HG02943 (cell line): ENCODE measurements around the gene NINL.
"Not testable (repeated sequence)": the region's sequence is repeated elsewhere in the genome, so short reads cannot be mapped to it uniquely, and the experiment has no call there.

Experiments used
- ATAC-seq: cut with Tn5 transposase; IDR thresholded peaks from one replicate; pipeline ENCODE4 v1.9.1; 2021; ENCODE audit warnings: mild to moderate bottlenecking, low read depth, moderate library complexity; ENCODE audit not compliant: unreplicated experiment

Gene NINL

DNA sequence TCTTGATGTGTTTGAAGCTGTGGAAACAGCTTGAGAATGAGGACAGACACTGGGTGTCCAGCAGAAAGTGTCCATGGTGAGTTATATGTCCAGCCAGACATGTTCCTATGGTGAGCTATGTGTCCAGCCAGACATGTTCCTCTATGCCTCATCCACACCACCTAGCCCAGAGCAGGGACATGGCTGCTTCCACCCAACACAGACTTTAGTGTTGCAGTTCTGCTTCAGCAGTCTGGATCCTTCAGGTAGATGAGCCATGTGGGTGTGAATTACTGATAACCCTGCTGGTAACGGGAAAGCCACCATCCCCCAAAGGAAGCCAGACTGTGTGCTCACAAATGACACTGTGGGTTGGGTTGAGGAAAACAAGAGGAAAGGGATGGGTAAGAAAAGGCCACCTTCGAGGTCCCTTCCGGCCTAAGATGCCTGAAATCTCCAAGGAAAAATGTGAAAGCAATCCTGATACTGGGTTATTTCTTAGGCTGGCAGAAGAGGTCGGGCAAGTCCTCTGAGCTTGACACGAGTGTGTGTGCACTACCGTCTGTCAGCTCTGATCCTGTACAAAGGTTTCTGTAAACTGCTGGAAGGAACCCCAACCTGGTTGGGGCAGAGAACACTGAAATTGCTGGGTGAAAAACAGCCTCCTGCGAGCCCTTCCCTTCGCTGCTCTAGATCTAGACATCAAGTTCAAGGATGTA, 77.8 kb downstream of the NINL start:
- no peak for ATAC-seq

DNA sequence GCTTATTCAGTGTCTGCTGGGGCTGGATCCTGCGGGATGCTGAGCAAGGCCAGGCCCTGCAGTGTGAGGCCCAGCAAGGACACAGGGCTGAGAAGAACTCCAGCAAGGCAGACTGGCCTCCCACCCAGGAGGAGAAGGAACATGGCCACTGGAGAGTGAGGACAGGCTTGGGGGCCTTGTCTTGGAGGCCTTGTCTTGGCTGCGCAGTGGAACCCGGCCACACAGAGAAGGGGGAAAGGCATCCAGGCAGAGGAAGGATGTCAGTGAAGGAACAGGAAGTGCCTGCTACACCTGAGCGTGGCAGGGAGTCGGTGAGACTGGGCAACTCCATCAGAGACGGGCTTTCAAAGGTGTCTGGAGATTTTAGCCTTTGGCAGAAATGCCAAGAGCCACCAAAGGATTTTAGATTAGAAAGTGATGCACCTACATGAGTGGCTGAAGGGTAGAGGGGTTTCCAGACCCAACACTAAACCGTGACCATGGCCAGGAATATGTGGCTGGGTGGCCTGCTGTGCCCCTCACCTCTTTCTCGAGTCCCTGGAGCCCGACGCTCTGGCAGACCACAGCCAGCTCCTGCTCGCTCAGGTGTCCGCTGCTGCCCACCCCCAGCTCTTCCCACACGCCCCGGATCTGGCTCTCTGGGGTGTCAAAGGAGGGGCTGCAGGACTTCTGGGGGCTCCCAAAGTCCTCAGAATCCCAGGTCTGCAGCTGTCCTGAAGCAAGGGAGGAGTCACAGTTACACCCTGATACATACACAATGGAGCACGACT, 80.8 kb downstream of the NINL start:
- ATAC-seq, result no peak

DNA sequence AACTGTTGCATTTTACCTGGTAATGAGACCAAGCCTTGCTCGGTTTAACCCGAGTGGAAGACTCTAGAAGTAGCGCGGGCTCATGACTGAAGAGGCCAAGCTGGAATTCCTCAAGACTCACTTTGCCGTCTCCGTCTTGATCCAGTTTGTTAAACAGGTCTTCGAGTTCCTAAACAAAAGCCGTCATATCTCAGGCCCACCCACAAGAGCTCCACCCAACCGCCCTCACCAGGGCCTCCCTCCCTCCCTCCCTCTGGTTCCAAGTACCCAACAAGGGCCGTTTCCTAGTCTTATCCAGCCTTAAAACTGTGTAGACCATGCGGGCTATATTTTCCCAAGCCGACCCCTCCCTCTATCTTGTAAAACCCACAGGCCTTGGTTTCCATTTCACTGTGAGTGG, 81.4 kb downstream of the NINL start:
- no peak for ATAC-seq

DNA sequence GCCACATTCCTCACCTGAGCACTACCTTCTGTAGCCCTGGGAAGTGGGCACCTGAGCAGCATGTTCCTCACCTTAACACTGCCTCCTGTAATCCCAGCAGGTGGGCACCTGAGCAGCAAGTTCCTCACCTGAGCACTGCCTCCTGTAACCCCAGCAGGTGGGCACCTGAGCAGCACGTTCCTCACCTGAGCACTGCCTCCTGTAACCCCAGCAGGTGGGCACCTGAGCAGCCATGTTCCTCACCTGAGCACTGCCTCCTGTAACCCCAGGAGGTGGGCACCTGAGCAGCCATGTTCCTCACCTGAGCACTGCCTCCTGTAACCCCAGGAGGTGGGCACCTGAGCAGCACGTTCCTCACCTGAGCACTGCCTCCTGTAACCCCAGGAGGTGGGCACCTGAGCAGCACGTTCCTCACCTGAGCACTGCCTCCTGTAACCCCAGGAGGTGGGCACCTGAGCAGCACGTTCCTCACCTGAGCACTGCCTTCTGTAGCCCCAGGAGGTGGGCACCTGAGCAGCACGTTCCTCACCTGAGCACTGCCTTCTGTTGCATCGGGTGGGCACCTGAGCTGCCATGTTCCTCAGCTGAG, 82.2 kb downstream of the NINL start:
- ATAC-seq, result not testable (repeated sequence)

DNA sequence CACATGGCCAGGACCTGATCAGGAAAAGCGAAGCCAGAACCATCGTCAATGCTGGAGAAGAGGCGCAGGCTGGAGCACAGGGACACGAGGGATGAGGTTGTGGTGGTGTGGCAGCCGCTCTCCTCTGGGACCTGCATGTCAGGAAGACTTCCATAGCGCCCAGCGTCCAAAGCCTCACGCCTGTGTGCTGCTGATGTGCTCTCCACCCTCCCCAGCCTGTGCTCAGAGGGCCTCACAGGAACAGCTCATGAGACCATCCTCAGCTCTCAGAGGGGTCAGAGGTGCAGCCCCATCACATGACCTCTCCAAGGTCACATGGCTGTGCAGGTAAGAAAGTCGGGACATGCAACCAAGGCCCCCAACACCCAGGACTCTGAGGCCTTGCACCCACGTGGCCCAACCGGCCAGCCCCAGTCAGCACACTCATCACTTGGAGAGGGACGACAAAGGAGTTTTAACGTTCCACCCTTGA, 84.4 kb downstream of the NINL start:
- no peak for ATAC-seq

DNA sequence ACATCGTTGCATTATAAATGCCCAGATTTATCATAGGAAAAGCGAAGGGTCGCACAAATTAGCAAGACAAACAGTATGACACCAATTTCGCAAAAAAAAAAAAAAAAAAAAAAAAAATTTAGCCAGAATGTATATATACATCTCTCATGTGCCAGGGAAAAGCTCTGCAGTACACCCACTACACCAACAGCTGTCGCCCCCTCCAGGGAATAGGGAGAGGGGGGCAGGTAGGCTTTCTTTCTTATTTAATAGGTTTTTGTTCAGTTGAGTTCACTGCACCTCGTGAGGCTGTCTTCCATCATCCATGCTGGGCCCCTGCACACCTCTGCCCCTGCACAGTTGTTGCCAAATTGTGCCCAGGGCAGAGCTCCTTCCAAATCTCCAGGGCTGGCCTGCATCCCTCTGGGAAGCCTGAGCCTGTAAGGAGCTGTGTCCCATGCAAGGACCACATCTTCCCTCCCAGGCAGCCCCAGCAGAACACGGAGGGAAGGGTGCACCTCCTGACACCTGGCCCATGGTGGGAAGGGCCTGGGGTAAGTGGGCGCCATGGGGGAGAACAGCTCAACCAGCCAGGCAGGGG, 85.4 kb downstream of the NINL start:
- ATAC-seq, result no peak

DNA sequence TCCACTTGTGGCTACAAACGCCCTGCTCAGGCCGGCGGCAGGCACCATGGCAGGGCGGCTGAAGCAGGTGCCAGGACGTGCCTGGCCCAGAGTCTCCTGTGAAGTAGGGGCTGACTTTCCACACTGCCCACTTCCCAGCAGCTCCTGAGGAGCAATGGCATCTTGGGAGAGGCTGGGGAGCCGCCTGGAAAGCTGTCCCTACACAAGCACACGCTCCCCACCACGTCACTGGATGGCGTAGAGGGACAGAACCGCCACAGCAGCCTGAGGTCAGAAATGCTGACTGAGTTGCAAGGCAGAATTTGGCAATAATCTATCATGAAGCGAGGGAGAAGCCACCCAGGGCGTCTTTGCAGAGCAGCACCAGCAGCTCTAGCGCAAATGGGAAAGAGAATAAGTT, 86.3 kb downstream of the NINL start:
- no peak for ATAC-seq

DNA sequence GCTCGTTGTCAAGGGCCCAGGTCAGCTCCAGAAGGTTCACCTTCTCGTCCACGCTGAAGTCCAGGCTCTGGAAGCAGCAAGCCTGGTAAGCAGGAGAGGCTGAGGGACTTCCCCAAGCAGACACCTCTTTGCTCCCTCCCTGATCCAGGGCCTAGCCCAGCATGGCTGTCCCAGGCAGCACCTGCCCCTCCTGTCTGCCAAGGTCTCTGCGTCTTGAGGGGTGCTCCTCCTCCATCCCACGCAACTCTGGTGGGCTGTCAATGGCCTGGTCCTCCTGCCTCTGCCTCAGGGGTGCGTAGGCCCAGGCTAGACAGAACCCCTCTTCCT, 87.1 kb downstream of the NINL start:
- no peak for ATAC-seq

DNA sequence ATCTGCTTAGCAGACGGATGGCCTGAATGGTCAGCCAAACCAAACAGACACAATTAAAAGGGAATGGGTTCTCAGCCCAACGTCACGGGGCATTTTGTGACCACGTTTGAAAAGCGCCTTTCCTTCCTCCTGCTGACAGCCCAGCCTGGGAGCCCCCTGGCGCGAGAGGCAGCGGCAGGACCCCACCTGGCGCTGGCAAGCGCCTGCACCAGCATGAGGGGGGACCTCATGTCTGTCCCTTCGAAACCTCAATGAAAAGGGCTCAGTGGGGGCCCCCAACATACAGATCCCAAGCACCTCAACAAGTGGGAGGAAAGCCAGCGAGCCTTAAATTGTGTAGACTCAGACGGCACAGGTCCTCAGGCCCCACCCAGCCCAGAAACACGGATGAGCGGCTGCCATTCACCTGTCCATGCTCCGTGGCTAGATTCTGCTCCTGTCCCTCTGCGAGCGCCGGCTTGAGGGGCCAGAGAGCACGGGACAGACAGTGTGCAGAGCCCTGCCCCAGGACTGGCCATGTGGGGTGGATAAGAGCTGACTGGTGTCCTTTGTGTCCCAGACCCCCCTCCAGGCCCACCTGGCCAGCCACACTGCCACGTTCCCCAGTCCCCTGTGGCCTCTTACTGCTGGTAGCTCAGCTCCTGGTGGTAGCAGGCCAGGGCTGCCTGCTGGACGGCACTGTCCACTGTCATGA, 87.6 kb downstream of the NINL start:
- no peak for ATAC-seq

DNA sequence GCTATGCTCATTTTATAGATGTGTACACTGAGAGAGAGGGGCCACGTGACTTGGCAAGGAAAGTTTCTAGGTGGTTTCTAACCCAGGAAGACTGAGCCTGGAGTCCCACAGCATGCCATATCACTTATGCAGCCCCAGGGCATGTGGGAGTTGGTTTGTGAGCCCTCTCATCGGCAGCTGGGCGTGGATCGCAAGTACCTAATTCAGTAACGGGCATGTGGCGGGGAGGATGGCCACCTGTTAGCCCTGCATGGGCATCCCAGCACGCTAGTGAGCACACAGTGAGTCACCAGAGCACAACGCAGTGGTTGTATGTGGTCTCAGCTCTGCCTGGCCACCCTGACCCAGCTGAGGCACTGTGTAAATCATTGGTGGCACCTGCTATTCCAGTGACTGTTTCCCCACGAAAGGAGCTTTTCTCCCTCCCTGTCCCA, 88.3 kb downstream of the NINL start:
- no peak for ATAC-seq

DNA sequence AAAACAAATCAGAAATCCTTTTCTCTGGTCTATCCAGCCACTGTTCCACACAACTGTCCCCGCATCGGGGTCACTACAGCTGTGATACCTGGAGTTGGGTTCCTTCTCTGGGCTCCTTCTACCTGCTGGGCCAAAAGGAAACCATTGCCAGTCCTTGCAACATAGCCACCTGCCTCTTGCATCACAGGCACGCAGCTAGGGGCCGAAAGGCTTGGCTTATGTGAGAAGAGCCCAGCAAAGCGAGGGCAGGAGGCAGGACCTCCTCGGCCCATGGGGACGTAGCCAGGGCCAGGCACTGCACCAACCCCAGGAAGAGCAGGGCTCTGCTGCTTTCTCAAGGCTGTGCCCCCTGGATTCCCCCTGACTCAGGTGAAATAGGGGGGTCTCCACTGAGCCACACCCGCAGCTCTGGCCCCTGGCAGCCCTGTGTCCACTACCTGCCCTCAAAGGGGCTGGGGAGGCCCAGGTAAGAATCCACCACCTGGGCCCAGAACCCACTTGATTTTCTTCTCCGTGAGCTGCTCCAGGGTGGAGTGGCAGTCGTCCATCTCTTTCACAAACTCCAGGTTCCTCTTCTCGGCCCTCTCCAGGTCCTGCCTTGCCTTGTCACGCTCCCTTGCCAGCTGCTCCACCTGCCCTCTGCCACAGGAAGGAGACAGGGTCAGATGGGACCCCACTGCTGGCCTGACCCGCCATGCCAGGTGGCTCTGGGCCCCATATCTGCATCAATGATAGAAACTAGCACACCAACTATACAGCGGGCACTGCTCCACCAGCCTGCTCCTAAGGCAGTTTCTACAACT, 89.0 kb downstream of the NINL start:
- no peak for ATAC-seq

DNA sequence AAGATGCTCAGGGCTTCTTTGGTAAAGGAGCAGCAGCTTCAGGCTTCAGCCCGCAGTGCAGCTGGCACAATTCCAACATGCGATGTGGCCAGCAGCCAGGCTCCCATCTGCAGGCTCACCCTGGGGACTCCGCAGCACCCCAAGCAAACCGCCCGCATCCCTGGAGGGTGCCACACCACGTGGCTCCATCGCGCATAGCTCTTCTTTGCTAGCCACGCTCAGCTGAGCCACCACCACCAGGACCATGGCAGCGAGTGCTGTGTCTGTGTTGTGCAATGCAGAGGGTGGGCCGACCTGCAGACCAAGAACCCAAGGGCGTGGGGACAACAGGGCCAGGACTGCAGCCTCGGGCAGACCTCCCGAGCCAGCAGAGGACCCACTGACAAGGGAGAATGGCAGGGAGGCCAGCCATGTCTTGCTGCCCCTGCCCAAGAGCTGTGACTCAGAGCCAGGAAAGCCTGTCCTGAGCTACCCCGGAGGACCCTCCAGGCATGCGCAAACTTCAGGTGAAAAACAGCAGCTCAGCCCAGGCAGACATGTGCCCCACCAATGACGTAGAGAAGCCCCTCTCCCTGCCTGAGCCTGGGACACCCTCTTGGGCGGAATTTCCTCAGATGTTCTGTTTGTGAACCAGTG, 90.0 kb downstream of the NINL start:
- ATAC-seq, result no peak

DNA sequence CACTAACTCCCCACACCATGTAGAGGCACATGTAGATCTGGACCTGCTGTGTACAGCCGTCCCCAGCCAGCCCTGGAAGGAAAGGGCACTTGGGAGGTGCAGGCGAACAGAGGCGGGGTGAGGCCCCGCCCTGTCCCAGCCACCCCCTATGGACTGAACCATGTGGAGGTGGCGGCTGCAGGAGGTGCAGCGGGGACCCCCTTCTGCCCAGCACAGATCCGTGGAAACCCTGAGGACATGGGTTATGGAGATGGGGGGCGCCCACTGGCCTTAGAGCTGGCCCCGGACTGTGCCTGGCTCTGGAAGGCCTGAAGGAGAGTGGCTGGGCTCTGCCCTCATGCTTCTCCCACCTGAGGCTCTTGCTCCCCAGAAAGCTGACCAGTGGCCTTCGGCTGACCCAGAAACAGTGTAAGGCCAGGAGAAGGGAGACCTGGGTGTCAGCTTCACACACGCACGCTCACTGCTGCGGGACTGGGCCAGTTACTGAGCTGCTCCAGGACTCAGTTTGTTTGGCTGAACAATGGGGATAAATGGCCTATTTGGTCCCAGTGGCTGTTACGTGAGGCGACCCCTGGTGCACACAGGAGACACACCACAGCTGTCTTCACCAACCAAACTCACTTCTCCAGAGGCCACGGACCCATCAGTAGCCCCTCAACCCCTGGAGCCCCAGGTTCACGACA, 90.7 kb downstream of the NINL start:
- no peak for ATAC-seq

DNA sequence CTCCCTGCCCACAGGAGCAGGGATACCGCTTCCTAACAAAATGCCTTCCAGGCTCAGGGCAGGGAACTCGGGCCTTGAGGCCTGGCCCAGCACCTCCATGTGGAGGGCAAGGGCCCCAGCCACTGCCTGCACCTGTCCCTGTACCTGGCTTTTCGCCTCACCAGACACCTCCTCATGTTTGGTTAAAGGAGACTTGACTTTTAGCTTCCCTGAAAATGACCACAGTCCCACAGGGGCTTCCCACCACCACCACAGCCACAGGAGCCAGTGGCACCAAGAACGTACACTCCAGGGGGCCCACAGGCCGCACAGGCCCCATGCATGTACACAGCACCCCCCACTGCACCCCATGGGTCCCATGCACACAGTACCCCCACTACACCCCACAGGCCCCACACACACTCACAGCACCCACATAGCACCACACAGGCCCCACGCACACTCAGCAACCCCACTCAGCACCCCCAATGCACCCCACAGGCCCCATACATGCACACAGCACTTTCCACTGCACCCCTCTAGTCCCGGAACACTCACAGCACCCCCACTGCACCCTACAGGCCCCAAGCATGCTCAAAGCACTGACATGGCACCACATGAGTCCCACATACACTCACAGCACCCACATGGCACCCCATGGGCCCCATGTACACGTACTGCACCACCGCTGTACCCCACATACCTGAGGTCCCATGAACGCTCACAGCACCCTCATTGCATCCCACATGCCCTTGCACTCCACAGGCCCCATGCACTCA, 91.4 kb downstream of the NINL start:
- ATAC-seq, result no peak

DNA sequence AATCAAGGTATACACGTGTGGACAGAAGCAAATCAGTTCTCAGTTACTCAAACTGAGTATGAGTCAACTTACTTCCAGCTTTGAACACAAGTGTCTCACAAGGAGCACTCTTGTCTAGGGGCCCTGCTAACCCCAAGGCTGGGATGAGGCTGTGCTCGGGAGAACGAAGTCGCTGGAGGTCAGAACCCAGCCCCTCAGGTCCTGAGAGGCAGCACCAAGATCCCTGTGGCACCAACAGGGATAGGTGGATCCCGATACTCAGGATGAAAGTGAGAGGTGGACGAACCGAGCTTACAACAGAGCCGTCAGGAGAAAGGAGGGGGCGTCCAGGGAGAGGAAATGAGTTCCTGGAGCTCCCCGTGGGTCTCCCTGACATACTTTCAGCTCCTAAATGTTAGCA, 92.2 kb downstream of the NINL start:
- ATAC-seq, result no peak

DNA sequence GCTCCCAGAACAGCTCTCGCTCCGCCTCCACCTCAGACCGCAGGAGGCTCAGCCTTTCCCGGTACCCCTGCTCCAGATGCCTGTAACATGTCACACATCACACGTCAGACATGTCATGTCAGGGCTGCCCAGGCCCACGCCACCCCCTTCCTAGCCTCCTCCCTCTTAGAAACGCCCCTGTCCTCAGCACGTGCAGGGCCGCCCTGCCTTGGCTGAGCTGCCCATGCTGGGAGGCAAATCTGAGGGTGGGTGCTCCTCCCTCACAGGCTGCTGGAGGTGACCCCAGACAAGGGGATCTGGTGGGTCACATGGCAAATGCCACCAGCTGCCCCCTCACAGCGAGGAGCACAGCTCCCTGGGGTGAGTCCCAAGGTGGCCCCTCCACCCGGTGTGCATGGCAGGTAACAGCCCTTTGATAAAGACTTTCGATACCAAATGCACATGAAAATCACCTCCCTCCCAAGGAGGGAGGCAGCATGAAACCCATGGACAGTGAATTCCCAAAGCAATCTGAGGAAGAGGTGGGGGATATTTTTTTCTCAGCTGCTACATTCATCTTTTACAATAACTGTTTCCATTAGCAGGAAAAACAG, 93.8 kb downstream of the NINL start:
- no peak for ATAC-seq

DNA sequence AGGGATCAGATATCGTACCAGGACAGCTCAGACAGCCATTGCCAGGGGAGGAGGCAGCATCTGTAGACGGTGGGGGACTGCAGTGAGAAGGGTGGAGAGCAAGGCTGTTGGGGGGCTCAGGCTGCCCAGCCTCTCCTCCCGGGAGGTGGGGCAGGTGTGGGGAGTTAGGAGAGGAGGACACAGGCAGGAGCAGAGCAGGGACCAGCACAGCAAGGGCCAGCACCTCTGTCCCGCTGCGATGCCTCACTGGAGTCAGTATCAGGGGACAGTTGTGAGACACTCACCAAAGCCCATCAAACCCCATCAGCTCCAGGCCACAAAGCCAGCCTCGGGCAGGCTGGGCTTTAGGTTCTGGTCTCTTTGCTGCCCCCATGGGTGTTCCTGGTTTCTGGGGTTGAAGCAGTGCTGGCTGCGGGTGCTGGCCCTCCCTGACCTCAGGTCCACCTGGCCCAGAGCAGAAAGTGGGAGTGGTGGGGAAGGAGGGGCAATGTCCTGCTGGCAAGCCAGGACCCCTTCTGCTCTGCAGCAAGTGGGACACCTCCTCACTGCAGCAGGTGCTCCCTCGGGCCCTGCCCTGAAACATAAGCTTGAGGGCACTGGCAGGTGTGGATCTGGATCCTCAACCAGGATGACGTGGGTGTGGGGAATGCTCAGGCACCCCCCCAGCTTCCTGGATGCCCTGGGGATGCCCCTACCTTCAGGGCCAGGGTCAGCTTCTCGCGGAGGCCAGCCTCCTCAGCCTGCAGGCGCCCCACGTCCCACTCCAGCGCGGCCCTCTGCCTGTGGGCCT, 94.5 kb downstream of the NINL start:
- ATAC-seq, result no peak
